ENCODE data around the gene S100A2. TPM values are rescaled to one million over a fixed set of nuclear protein-coding genes. Genes with fewer than 3 reads are reported as not detected.

Gene S100A2
- total RNA-seq, 3 donors from 2014 or later: 0.33 to 5.4 TPM; not detected in 1

- TF ChIP-seq POLR2A (IDR thresholded peaks at IDR 0.05) (no peak), POLR2AphosphoS5 (IDR thresholded peaks at IDR 0.05) (no peak), CTCF (IDR thresholded peaks at IDR 0.05) (no peak)
- H3K4me3 ChIP-seq: peak overlapping the region; percentile 76 to 91 (median 86)
- no peaks in the 10 kb centered on the region for H3K9me3 ChIP-seq
- peak overlapping the region; percentile 98 to 99 for H3K27ac ChIP-seq
- peaks cover 0 to 5% of the 10 kb centered on the region in 2 donors for H3K4me1 ChIP-seq
- intact Hi-C loops (cut with DNase I; ENCODE audit: low total_unique reads): no loop called here
- DNase-seq (ENCODE audit: low spot score in 2 of 2): no peak
- H3K27me3 ChIP-seq: no peaks in the 10 kb centered on the region
- no peaks in the 10 kb centered on the region for H3K36me3 ChIP-seq
These were observed 28.8 kb downstream of the S100A2 start for GRCh38 chr1:153536671-153537375.

GRCh38 chr1:153536012-153536670 lies 29.5 kb downstream of the S100A2 start:
- H3K4me3 ChIP-seq: peak overlapping the region; percentile 76 to 91 (median 86)
- DNase-seq (ENCODE audit: low spot score in 2 of 2): peak; percentile 90
- H3K27ac ChIP-seq: peak overlapping the region; percentile 98 to 99
- peaks cover 0 to 5% of the 10 kb centered on the region in 2 donors for H3K4me1 ChIP-seq
- no peaks in the 10 kb centered on the region for H3K27me3 ChIP-seq
- TF ChIP-seq CTCF (IDR thresholded peaks at IDR 0.05): no peak
- peak; percentile 71 for TF ChIP-seq POLR2A (IDR thresholded peaks at IDR 0.05)
- TF ChIP-seq POLR2AphosphoS5 (IDR thresholded peaks at IDR 0.05): peak; percentile 83 to 92 (median 89)
- no peaks in the 10 kb centered on the region for H3K36me3 ChIP-seq
- no peaks in the 10 kb centered on the region for H3K9me3 ChIP-seq
- intact Hi-C loops (cut with DNase I; ENCODE audit: low total_unique reads): no loop called here

GRCh38 chr1:153535242-153536011 lies 30.2 kb downstream of the S100A2 start, which contains the start of gene S100A6:
S100A6 (minus strand) TSS chr1:153535991; CDS start chr1:153535339, 652 bp downstream.
- no peaks in the 10 kb centered on the region for H3K36me3 ChIP-seq
- peaks cover 0 to under 1% of the 10 kb centered on the region in 2 donors for H3K4me1 ChIP-seq
- no peak for TF ChIP-seq POLR2A (IDR thresholded peaks at IDR 0.05)
- TF ChIP-seq CTCF (IDR thresholded peaks at IDR 0.05): peak in 1 of 3 donors; percentile 8
- peak within 1 kb of the TSS; percentile 98 to 99 for H3K27ac ChIP-seq
- intact Hi-C loops (cut with DNase I; ENCODE audit: low total_unique reads): no loop called here
- DNase-seq (ENCODE audit: low spot score in 2 of 2): peak; percentile 63 to 73
- H3K4me3 ChIP-seq: peak within 1 kb of the TSS; percentile 76 to 91 (median 86)
- no peaks in the 10 kb centered on the region for H3K27me3 ChIP-seq
- no peaks in the 10 kb centered on the region for H3K9me3 ChIP-seq

GRCh38 chr1:153534925-153535241 lies 30.8 kb downstream of the S100A2 start:
- peak overlapping the region; percentile 98 to 99 for H3K27ac ChIP-seq
- H3K4me1 ChIP-seq: no peaks in the 10 kb centered on the region
- H3K4me3 ChIP-seq: peak overlapping the region; percentile 76 to 91 (median 86)
- DNase-seq (ENCODE audit: low spot score in 2 of 2): no peak
- no peaks in the 10 kb centered on the region for H3K9me3 ChIP-seq
- TF ChIP-seq POLR2A (IDR thresholded peaks at IDR 0.05): no peak
- TF ChIP-seq CTCF (IDR thresholded peaks at IDR 0.05): no peak
- no peak for TF ChIP-seq POLR2AphosphoS5 (IDR thresholded peaks at IDR 0.05)
- intact Hi-C loops (cut with DNase I; ENCODE audit: low total_unique reads): no loop called here
- no peaks in the 10 kb centered on the region for H3K36me3 ChIP-seq
- H3K27me3 ChIP-seq: no peaks in the 10 kb centered on the region
